ENCODE measurements around the gene CXorf38.
"Not testable (repeated sequence)": the region's sequence is repeated elsewhere in the genome, so short reads cannot be mapped to it uniquely, and the experiment has no call there.

The CXorf38 gene

DNA sequence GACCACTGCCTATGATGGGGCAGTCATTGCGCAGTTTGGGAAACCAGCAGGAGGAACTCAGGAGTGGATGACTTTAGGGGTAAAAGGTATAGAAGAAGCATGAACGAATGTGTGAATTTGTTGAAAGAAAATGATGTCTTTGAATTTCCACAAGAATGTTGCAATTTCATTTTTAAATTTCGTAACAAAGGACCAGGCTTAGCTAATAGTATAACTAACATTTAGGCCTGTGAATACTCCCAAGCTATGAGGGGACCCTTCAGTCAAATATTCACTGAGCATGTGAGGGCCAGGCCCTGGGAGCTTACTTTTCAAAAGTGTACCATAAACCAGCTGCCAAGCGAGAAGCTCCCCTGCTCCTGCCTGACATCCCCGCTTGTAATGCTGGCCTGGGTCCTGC lies 18.9 kb downstream of the CXorf38 start:
- DNase-seq (ENCODE audit: low read depth in 2 of 2): no peak

DNA sequence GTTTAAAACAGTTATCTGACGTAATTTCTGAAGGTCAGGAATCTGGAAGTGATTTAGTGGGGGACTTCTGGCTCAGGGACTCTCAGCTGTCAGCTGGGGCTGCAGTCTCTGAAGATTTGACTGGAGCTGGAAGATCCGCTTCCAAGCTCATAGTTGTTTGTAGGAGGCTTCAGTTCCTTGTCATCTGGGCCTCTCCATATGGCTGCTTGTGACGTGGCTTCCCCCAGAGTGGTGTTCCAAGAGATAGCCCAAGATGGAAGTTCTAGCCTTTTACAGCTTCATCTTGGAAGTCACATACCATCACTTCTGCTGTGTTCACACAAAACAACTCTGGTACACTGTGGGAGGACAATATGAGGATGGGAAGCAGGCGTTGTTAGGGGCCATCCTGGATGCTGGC lies 22.1 kb downstream of the CXorf38 start:
- no peak for DNase-seq (ENCODE audit: low read depth in 2 of 2)

DNA sequence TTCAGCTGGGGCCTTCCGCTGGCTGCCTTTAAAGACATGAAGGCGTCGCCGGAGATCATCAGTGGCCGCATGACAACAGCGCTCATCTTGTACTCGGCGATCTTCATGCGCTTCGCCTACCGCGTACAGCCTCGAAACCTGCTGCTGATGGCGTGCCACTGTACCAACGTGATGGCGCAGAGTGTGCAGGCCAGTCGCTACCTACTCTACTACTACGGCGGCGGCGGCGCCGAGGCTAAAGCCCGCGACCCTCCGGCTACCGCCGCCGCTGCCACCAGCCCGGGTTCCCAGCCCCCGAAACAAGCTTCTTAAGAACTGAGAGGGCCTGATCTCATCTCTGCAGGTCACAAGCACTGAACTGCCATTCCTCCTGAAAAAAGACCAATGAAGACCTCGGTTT lies 23.7 kb downstream of the CXorf38 start:
- DNase-seq (ENCODE audit: low read depth in 2 of 2): no peak

DNA sequence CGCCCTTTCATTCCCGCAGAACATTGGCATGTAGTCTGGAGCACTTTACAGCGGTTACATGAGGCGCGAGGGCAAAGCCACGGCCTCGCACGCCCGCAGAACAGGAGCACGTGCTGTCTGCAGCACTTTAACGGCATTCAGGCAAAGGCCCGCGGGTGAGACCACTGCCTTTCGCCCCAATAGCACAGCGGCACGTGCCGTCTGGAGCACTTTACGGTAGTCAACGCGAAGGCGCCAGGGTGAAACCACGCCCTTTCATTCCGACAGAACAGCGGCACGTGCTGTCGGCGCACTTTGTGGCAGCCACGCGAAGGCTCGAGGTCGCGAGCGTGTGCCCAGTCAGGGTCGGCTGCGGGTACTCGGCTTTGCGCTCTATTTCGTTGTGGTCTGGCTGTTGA lies 24.2 kb downstream of the CXorf38 start, which contains the start of gene MPC1L:
TSS of gene MPC1L (plus strand) at position 290 of the 398 bp plus-strand sequence. CDS start 138 bp downstream, outside the sequence.
- DNase-seq (ENCODE audit: low read depth in 2 of 2): no peak

DNA sequence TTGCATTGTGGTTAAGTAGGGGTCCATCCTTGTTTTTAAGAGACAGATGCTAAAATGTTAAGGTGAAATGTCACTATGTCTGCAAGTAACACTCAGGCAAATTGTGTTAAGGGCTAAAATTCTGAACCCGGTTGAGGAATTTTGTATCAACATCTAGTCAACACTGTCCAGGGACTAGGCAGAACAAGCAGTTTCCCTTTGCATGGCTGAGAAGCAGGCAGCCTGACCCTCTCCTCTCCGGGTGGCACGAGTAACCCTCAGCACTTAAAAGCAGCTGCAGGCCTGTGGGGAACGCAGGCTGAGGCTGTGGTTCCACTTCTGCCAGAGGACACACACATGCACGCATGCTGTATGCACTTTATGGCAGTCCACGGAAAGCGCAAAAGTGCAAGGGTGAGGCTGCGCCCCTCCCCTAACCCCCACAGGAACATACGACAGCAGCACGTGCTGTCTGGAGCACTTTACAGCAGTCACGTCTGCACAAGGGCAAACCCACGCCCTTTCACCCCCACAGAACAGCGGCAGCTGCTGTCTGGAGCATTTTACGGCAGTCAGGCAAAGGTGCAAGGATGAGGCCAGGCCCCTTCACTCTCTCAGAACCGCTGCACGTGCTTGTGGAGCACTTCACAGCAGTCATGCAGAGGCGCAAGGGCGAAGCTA lies 24.8 kb downstream of the CXorf38 start:
- DNase-seq (ENCODE audit: low read depth in 2 of 2): no peak

DNA sequence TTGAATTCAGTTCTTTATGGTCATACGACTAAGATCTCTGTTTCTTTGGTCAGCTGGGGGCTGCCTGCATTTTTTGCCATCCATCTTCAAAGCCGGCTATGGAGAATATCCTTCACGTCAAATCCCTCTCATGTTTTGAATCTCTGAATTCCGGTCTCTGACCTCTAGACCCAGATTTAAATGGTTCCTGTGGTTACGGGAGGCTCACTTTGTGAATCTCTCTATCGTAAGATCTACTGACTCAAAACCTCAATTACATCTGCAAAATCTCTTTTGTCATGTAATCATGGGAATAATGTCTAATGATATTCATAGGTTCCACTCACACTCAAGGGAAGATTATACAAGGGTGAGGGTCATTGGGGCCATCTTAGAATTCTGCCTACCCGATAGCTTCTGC lies 29.8 kb downstream of the CXorf38 start:
- no peak for DNase-seq (ENCODE audit: low read depth in 2 of 2)

DNA sequence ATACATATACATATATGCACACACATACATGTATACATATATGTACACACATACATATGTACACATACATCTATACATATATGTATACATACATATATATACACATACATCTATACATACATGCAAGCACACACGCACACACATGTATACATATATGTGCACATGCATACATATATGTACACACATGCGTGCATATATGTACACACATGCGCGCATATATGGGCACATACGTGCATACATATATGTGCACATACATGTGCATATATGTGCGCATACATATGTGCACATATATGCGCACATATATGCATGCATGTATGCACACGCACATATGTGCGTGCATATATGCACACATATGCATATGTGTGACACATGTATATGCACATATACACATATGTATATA lies 31.4 kb downstream of the CXorf38 start:
- DNase-seq (ENCODE audit: low read depth in 2 of 2): no peak

DNA sequence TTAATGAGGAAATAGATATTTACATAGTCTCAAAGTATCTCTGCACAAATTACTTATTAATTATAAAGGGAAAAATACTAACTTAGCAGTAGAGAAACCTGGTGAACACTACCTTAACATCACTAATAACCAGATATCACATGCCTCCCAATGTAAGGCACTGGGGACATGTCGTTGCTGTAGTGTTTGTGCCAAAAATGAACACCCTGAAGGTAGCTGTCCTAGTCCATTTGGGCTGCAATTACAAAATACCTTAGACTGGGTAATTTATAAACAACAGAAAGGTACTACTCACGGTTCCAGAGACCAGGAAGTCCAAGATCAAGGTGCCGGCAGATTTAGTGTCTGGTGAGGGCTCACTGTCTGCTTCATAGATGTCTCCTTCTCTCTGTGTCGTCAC lies 34.9 kb downstream of the CXorf38 start:
- DNase-seq (ENCODE audit: low read depth in 2 of 2): no peak

DNA sequence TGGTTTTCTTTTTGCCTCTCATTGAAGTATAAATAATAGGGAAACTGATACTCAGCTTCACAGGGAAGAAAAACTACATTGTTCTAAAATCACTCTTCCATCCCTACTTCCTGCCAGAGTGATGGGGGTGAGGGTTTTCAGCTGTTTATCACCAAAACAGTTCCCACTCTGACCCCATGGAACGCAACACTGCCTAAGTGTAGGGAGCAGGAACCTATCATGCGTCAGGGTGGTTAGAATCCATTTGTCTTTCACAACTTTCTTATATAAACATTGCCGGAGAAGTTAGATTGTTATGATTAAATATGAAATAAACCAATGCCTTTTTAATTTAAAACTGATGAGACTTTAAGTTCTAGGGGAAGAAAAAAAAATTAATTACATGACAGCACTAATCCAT lies 40.0 kb downstream of the CXorf38 start:
- no peak for DNase-seq (ENCODE audit: low read depth in 2 of 2)

DNA sequence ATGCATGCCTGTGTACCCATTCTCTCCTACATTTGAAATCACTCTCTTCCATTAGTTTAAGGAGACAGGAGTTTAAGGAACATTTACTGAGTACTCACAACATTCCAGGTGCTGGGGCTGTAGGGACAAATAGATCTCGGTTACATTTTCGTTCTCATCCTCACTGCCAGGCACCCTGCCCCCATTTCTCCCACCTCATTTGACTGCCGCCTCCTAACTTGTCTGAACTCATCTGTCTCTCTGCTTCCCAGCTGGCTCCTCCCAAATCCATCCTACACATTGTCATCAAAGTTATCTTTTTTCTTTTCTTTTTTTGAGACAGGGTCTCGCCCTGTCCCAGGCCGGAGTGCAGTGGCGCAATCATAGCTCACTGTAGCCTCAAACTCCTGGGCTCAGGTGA lies 43.9 kb downstream of the CXorf38 start:
- DNase-seq (ENCODE audit: low read depth in 2 of 2): no peak

DNA sequence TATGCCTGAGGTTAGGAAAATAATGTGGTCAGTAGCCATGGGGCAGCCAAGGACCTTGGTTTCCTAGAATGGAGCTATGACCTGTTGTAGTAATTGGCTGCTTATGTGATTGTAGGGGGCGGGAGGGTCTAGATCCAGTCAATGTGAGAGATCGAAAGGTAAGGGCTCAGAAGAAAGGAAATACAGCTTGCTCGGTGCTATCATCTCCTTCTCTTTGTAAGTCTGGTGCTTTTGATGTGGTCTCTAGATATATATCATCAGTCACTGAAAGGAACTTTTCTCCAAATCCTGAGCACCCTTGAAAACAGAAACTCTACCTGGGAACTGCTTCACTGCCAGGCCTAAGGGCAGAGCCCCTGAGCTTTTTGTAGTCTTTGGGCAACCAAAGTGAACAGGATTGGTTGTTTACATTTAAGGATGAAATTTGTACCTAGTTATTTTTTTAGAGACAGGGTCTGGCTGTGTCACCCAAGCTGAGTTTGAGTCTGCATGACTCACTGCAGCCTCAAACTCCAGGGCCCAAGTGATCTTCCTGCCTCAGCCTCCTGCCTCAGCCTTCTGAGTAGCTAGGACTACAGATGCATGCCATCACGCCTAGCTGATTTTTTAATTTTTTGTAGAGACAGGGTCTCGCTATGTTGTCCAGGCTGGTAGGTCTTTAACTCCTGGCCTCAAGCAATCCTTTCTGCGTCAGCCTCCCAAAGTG lies 57.6 kb downstream of the CXorf38 start:
- not testable (repeated sequence) for DNase-seq (ENCODE audit: low read depth in 2 of 2)

DNA sequence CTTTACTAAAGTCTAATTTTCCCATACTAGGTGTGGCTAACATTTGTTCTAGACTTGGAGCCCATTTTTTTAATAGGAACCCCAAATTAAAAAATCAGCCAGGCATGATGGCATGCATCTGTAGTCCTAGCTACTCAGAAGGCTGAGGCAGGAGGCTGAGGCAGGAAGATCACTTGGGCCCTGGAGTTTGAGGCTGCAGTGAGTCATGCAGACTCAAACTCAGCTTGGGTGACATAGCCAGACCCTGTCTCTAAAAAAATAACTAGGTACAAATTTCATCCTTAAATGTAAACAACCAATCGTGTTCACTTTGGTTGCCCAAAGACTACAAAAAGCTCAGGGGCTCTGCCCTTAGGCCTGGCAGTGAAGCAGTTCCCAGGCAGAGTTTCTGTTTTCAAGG lies 59.7 kb downstream of the CXorf38 start:
- DNase-seq (ENCODE audit: low read depth in 2 of 2): not testable (repeated sequence)

DNA sequence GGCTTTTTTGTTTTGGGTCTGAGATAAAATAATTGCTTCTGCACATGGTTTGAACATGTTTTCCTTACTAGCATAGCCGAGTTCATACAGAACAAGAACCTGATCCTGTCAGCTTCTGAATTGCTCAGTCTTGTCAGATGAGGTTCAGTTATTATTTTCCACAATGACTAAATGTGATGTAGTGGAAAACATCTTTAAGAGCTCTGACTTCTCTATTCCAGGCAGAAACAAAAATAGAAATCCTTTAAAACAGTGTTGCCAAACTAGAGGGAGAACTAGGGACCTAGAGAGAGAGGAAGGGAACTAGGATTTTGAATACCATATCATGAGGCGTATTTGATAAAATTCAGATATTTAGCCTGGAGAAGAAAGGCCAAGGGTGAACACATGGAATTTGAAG lies 64.5 kb downstream of the CXorf38 start:
- no peak for DNase-seq (ENCODE audit: low read depth in 2 of 2)

DNA sequence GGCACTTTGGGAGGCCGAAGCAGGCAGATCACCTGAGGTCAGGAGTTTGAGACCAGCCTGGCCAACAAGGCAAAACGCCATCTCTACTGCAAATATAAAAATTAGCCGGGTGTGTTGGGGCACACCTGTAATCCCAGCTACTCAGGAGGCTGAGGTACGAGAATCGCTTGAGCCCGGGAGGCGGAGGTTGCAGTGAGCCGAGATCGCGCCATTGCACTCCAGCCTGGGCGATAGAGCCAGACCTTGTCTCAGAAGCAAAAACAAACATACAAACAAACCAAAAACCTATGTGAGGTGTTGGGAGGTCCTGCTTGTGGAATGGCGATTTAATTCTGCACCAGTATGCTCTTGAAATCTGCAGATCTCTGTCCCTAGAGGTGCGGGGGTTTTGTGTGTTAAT lies 65.2 kb downstream of the CXorf38 start:
- DNase-seq (ENCODE audit: low read depth in 2 of 2): not testable (repeated sequence)

DNA sequence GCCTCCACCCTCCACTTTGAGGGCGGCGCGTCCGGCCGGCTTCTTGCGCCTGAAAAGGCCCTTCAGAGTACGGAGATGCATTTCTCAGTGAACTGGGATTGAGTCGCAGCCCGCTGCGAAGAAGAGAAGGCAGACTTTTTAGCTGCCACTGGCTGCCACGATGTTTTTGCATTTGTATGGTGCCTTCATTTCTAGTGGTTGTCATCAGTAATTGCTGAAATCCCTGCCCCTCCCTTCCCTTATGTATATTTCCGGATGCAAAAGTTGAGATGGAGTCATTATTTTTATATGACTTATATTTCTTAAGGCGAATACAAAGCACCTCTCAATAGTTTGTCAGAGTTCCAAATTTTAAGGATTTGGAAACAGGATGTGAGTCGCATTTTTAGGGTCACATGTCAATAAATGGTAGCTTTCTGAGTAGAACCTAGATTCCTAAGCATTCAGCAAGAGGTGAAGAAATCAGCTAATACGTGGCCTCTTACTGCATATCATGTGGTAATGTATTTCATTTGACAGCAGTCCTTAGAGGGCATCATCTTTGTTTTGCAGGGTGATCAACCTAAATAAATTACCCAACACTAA lies 65.9 kb downstream of the CXorf38 start:
- DNase-seq (ENCODE audit: low read depth in 2 of 2): no peak

DNA sequence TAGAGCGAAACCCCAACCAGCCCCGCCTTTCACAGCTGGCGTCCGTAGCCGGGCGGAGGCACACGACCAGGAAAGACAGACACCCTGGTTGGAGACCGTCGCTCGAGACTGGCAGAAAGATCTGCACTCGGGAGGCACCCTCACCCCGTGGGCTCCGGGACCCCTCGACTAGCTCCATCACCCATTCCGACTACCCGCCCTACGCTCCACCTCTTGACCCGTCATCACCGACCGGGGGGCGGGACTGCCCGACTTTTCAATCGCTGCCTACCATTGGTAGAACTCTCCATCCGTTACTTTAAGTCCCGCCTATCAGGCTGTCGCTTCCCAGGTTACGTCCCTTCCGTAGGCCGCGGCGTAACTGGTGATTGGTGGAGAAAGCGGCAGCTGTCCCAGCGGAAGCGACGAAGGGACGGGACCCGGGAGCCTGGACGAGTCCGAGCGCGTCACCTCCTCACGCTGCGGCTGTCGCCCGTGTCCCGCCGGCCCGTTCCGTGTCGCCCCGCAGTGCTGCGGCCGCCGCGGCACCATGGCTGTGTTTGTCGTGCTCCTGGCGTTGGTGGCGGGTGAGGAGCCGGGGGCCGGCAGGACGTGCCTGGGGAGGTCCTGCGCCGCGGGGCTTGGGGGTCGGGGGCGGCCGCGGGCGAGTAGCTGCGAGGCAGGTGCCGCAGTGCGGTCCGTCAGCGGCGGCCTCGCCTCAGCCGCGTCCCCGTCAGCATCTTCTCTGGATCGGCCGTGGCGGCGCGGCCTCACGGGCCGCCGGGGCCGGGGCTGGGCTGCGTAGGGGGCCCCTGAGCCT lies 66.6 kb downstream of the CXorf38 start, which contains the start of gene ATP6AP2:
TSS of gene ATP6AP2 (plus strand) at position 434 of the 799 bp plus-strand sequence. CDS start at position 530, 96 bp downstream.
- peak; percentile 71 to 74 for DNase-seq (ENCODE audit: low read depth in 2 of 2)

DNA sequence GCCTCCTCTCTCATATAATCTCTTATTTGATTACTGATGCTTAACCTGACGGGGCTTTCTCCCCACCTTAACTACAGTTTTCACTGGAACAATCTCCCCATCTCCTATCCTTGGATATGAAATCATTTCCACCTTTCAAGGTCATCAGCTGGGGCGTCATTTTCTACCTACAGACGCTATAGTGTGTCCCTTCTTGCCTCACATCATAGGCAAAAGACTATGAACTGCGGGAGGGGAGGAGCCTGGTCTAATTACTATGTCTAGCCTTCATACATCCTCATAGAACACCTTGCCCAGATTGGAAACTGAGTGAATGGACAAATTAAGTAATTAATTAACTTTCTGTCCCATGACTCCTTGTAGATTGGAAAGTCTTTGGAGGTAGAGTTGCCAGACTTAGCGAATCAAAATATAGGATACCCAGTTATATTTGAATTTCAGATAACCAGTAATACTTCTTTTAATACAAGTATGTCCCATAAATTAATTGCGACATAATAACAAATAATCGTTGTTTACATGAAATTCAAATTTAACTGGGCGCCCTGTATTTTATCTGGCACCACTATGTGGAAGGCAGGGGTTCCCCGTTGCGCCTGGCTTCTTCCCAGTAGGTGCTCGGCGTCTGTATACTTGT lies 67.3 kb downstream of the CXorf38 start:
- no peak for DNase-seq (ENCODE audit: low read depth in 2 of 2)

DNA sequence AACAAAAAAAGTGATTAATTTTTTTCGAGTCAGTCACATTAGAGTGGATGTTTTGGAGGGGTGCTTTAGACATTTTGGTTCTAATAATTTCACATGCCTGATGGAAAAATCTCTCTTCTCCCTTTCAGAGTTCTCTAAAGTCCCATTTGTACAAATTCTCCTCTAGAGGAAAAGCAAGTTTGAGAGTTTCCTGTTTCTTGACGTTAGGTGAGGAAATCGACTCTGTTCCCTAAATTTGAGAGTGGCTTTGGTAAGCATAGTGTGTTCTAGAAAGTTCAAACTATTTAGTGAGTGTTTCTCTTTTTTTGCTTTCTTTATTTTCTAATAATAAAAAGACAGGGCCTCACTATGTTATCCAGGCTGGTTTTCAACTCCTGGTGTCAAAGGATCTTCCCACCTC lies 68.2 kb downstream of the CXorf38 start:
- DNase-seq (ENCODE audit: low read depth in 2 of 2): no peak

DNA sequence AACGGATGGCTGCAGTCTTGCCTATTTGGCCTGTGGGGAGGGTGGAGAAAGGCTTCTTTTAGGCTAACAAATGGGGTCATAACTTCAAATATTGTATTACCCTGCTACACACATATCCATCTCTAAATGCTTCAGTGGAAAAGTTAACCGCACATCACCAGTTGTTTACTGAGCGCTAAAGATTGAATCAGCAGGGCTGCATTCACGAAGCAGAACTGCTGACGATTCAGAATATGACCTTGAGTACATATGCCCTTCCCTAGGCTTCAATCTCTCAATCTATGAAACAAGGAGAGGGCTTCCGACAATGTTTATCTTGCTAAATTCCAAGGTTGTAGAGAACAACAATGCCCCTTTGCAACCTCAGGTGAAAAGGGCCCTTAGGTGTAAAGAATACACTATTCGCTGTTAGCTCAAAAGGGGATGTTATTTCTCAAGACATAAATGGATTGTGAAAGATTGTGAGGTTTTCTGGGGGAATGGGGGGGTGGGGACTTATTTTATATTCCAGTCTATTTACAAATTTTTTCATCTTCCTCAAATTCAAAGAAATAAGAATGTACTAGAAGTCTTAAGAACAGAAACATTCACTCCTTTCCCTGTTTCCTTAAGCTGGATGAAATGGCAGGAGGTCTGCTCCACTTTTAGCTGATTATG lies 69.2 kb downstream of the CXorf38 start:
- no peak for DNase-seq (ENCODE audit: low read depth in 2 of 2)
